Activated CD4-positive, alpha-beta memory T cell treated with anti-CD3 and anti-CD28 coated beads for 36 hours (primary cell): ENCODE measurements around the gene TMEM131L. TPM values are rescaled to one million over a fixed set of nuclear protein-coding genes. Genes with fewer than 3 reads are reported as not detected.

Experiments used
- CTCF ChIA-PET: fragments of 350-600 bp; sonication (Branson Sonifier 250); formaldehyde crosslinking; loops from one replicate; lab custom pipeline; 2021; ENCODE audit warnings: antibody characterized with exemption, inconsistent platforms; lab: Charles Lee
- POLR2A ChIA-PET: fragments of 350-600 bp; sonication (Branson Sonifier 250); formaldehyde crosslinking; loops from one replicate; lab custom pipeline; 2021; ENCODE audit warnings: antibody characterized with exemption; lab: Charles Lee
- DNase-seq: peaks from one replicate; pipeline ENCODE4 v3.0.0-alpha.2; 2020
- H3K27ac Mint-ChIP-seq: one replicate; pipeline ENCODE4 v1.8.0; 2021; ENCODE audit warnings: mixed read lengths
- H3K27me3 Mint-ChIP-seq: one replicate; pipeline ENCODE4 v1.8.0; 2021; ENCODE audit warnings: mixed read lengths
- H3K36me3 Mint-ChIP-seq: one replicate; pipeline ENCODE4 v1.8.0; 2021; ENCODE audit warnings: mixed read lengths
- H3K4me1 Mint-ChIP-seq: one replicate; pipeline ENCODE4 v1.8.0; 2021; ENCODE audit warnings: low read depth, mixed read lengths
- H3K4me3 Mint-ChIP-seq: one replicate; pipeline ENCODE4 v1.8.0; 2021; ENCODE audit warnings: mild to moderate bottlenecking, mixed read lengths
- H3K9me3 Mint-ChIP-seq: one replicate; pipeline ENCODE4 v1.8.0; 2021; ENCODE audit warnings: mixed read lengths
- intact Hi-C: fragments of 100-400 bp; cut with micrococcal nuclease; formaldehyde crosslinking; loops from one replicate; pipeline ENCODE4 v1.15.1; 2023
- total RNA-seq, 2 experiments: library from RNA; stranded (reverse); gene quantifications; one replicate each; pipeline ENCODE4 v1.2.3, GENCODE V29; 2021

The TMEM131L gene
- total RNA-seq, 2 experiments from 2014 or later: 32.7 to 33.3 TPM

DNA sequence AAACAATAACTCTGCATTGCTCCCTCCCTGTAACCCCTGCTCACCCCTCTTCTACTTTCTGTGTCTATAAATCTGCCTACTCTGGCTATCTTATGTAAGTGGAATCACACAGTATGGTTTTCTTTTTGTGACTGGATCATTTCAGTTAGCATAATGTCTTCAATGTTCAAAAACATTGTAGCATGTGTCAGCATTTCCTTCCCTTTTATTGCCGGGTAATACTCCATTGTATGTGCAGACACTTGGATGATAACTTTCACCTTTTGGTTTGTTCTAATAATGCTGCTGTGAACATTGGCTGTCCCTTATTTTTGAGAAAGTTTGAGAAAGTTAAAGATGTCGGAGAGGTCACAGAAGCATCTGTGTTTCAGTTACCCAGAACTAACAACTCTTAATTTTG lies 157.3 kb downstream of the TMEM131L start:
- Mint-ChIP-seq H3K9me3 (no peaks in the 10 kb centered on the region), H3K36me3 (peaks cover 58% of the 10 kb centered on the region), H3K27me3 (no peaks in the 10 kb centered on the region), H3K4me3 (no peak overlapping the region), H3K4me1 (peaks cover 11% of the 10 kb centered on the region), H3K27ac (peak overlapping the region; percentile 43)
- POLR2A ChIA-PET: no interaction called here
- CTCF ChIA-PET: no interaction called here
- intact Hi-C loops: no loop called here
- no peak for DNase-seq

GRCh38 chr4:153628796-153629315 lies 162.7 kb downstream of the TMEM131L start:
- Mint-ChIP-seq H3K27me3 (no peaks in the 10 kb centered on the region), H3K4me1 (no peaks in the 10 kb centered on the region), H3K36me3 (peaks cover 55% of the 10 kb centered on the region), H3K4me3 (no peak overlapping the region), H3K27ac (no peak overlapping the region), H3K9me3 (no peaks in the 10 kb centered on the region)
- CTCF ChIA-PET: no interaction called here
- no peak for DNase-seq
- intact Hi-C loops: no loop called here
- POLR2A ChIA-PET: no interaction called here

DNA sequence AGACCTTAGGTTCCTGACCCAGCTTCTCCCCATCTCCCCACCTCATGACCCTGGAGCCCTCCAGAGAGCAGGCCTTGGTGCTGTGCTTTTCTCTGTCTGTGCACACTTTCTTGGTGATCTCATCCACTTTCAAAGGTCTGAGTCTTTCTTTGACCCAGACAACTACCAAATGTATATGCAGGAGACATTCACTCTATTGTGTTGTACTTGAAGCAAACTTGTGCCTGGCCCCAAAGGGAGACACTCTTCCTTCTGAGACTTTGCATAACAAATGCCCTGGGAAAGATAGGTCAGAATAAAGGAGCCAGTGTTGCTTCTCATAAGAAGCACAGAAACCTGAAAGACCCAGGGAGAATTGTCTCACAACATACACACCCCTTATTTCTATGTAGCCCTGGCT lies 163.6 kb downstream of the TMEM131L start:
- H3K9me3 Mint-ChIP-seq: no peaks in the 10 kb centered on the region
- no peak overlapping the region for H3K27ac Mint-ChIP-seq

GRCh38 chr4:153634738-153635353 lies 168.7 kb downstream of the TMEM131L start:
- ChIA-PET CTCF (interaction anchor here (0.6 to 6.5 kb wide), 19 partner anchors 8 to 492 kb away, joined by 3 to 50 read pairs (median 4); partner anchors contain the start of gene MND1), POLR2A (no interaction called here)
- no peaks in the 10 kb centered on the region for H3K27me3 Mint-ChIP-seq
- H3K9me3 Mint-ChIP-seq: no peaks in the 10 kb centered on the region
- H3K4me1 Mint-ChIP-seq: no peaks in the 10 kb centered on the region
- intact Hi-C loops: loop anchor here (1.0 kb wide), 1 partner anchor 115 kb away; no protein-coding TSS in a partner anchor
- no peak for DNase-seq
- H3K4me3 Mint-ChIP-seq: no peak overlapping the region
- H3K36me3 Mint-ChIP-seq: peaks cover 51% of the 10 kb centered on the region
- H3K27ac Mint-ChIP-seq: no peak overlapping the region

More for the DNA sequence above, 163.6 kb downstream of the TMEM131L start:
- CTCF ChIA-PET: no interaction called here
- DNase-seq: no peak
- intact Hi-C loops: no loop called here
- POLR2A ChIA-PET: interaction anchor here (0.6 kb wide), 1 partner anchor 191 kb away, joined by 3 read pairs; no protein-coding TSS in a partner anchor
- H3K36me3 Mint-ChIP-seq: peaks cover 59% of the 10 kb centered on the region
- H3K4me1 Mint-ChIP-seq: no peaks in the 10 kb centered on the region
- H3K4me3 Mint-ChIP-seq: no peak overlapping the region
- no peaks in the 10 kb centered on the region for H3K27me3 Mint-ChIP-seq

DNA sequence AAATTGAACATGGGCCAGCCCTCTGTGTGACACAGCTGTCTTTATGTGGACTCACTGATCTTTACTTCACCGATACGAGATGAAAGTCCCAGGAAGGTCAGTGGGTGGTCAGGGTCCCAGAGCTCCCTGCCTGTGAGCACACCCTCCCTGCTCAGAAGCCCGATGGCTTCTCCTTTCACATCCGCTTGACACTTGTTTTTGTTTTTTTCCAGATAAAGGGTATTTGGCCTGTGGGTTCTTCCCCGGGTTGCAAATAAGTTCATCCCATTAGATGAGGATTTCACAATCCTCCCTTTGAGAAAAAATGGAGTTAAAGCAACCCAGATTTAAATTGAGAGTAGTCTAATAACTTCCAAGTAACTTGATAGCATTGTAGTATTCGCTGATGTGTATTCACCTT lies 169.7 kb downstream of the TMEM131L start:
- no peaks in the 10 kb centered on the region for H3K27me3 Mint-ChIP-seq
- H3K27ac Mint-ChIP-seq: no peak overlapping the region
- no peak for DNase-seq
- peaks cover under 1% of the 10 kb centered on the region for H3K4me1 Mint-ChIP-seq
- ChIA-PET CTCF (interaction anchor here (0.9 to 6.5 kb wide), 10 partner anchors 8 to 292 kb away, joined by 3 to 50 read pairs (median 6); partner anchors contain the start of gene MND1), POLR2A (no interaction called here)
- peaks cover 42% of the 10 kb centered on the region for H3K36me3 Mint-ChIP-seq
- no peaks in the 10 kb centered on the region for H3K9me3 Mint-ChIP-seq
- intact Hi-C loops: no loop called here
- no peak overlapping the region for H3K4me3 Mint-ChIP-seq

GRCh38 chr4:153637201-153637600 lies 171.0 kb downstream of the TMEM131L start:
- Mint-ChIP-seq H3K36me3 (peaks cover 38% of the 10 kb centered on the region), H3K9me3 (no peaks in the 10 kb centered on the region), H3K4me1 (peaks cover 9% of the 10 kb centered on the region), H3K27me3 (no peaks in the 10 kb centered on the region), H3K27ac (no peak overlapping the region), H3K4me3 (no peak overlapping the region)
- POLR2A ChIA-PET: no interaction called here
- CTCF ChIA-PET: no interaction called here
- intact Hi-C loops: no loop called here
- DNase-seq: no peak

- intact Hi-C loops: no loop called here
- POLR2A ChIA-PET: no interaction called here
- CTCF ChIA-PET: no interaction called here
- Mint-ChIP-seq H3K36me3 (peaks cover 31% of the 10 kb centered on the region), H3K27me3 (no peaks in the 10 kb centered on the region), H3K9me3 (no peaks in the 10 kb centered on the region), H3K4me3 (no peak overlapping the region), H3K4me1 (peaks cover 11% of the 10 kb centered on the region), H3K27ac (no peak overlapping the region)
- no peak for DNase-seq
Observed at GRCh38 chr4:153638011-153638410, 171.9 kb downstream of the TMEM131L start.

DNA sequence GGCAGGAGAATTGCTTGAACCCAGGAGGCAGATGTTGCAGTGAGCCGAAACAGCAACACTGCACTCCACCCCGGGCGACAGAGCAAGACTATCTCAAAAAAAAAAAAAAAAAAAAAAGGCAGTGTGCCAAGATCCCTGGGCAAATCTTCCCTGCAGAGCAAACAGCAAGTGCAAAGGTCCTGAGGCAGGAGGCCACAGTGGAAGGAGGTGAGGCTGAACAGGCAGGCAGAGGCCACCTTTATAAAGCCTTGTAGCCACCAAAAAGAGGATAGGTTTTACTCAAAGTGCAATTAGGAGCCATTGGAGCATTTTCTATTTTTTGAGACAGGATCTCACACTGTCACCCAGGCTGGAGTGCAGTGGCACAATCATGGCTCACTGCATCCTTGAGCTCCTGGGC lies 172.8 kb downstream of the TMEM131L start:
- no peak overlapping the region for H3K4me3 Mint-ChIP-seq
- POLR2A ChIA-PET: no interaction called here

DNA sequence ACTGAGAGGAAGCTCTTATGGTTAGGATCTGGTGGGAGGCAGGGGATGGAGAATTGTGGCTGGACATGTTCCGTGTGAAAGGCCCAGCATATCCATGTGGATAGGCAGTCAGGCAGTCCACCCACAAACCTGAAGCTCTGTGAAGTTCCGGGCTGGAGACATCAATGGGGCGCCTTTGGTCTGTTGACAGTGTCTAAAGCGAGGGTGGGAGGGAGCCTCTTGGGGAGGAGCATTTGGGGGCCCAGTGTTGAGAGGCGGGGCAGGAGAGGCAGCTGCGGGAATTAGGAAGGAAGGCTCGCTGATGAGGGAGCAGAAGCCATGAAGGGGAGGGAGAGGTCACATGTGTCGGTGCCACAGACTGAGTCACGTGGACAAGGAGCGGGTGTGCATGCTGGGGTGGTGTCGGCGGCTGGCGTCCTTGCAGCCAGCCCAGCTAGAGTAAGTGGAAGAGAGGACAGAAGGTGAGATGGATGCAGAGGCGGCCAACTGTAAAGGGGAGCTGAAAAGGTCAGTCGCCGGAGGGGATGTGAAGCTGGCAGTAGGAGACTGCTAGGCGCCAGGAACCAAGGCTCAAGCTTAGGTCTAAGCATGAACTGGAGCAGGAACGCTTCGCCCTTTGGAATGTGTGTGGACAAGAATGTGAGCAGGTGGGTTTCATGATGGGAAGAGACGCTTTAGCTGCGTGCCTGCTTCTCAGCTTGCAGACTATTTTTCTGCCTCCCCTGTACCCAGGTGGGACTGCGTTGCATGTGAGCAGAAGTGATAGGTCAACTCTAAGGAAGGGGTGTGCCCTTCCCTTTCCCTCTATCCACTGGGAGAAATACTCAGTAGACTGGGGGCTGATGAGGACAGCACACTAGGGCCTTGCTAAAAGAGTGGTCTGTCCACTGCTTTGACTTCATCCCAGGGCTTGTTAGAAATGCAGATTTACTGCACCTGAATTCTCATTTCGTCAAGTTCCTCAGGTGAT lies 174.0 kb downstream of the TMEM131L start:
- Mint-ChIP-seq H3K9me3 (peaks cover under 1% of the 10 kb centered on the region), H3K36me3 (peaks cover 21% of the 10 kb centered on the region), H3K27ac (no peak overlapping the region), H3K4me3 (no peak overlapping the region), H3K27me3 (no peaks in the 10 kb centered on the region), H3K4me1 (peaks cover 13% of the 10 kb centered on the region)
- ChIA-PET POLR2A (no interaction called here), CTCF (interaction anchor here (0.9 to 1.1 kb wide), 2 partner anchors 9 to 299 kb away, joined by 3 read pairs; no protein-coding TSS in a partner anchor)
- no peak for DNase-seq
- intact Hi-C loops: loop anchor here (5.0 kb wide), 2 partner anchors 58 to 393 kb away; no protein-coding TSS in a partner anchor

More for the DNA sequence above, 172.8 kb downstream of the TMEM131L start:
- DNase-seq: no peak
- Mint-ChIP-seq H3K27me3 (no peaks in the 10 kb centered on the region), H3K36me3 (peaks cover 29% of the 10 kb centered on the region), H3K4me1 (peaks cover 13% of the 10 kb centered on the region), H3K9me3 (no peaks in the 10 kb centered on the region), H3K27ac (no peak overlapping the region)
- intact Hi-C loops: no loop called here
- CTCF ChIA-PET: interaction anchor here (0.7 kb wide), 1 partner anchor 14 kb away, joined by 3 read pairs; no protein-coding TSS in a partner anchor

- DNase-seq: no peak
- peaks cover 8% of the 10 kb centered on the region for H3K36me3 Mint-ChIP-seq
- intact Hi-C loops: loop anchor here (5.0 kb wide), 2 partner anchors 59 to 394 kb away; no protein-coding TSS in a partner anchor
- CTCF ChIA-PET: interaction anchor here (0.7 to 0.8 kb wide), 2 partner anchors 158 to 209 kb away, joined by 3 read pairs; no protein-coding TSS in a partner anchor
- POLR2A ChIA-PET: no interaction called here
- H3K4me3 Mint-ChIP-seq: no peak overlapping the region
- peaks cover 3% of the 10 kb centered on the region for H3K9me3 Mint-ChIP-seq
- H3K27me3 Mint-ChIP-seq: no peaks in the 10 kb centered on the region
- H3K27ac Mint-ChIP-seq: no peak overlapping the region
- peaks cover 13% of the 10 kb centered on the region for H3K4me1 Mint-ChIP-seq
Observed at GRCh38 chr4:153641532-153641931, 175.4 kb downstream of the TMEM131L start.

- Mint-ChIP-seq H3K9me3 (peaks cover 3% of the 10 kb centered on the region), H3K4me1 (peaks cover 17% of the 10 kb centered on the region), H3K27ac (no peak overlapping the region), H3K27me3 (no peaks in the 10 kb centered on the region), H3K4me3 (no peak overlapping the region), H3K36me3 (no peaks in the 10 kb centered on the region)
- ChIA-PET POLR2A (interaction anchor here (0.8 to 1.0 kb wide), 3 partner anchors 8 to 298 kb away, joined by 3 to 4 read pairs (median 3); partner anchors contain the start of gene TMEM131L), CTCF (interaction anchor here (0.6 to 3.8 kb wide), 35 partner anchors 8 to 559 kb away, joined by 3 to 49 read pairs (median 4); partner anchors contain the start of genes MND1 and TLR2)
- intact Hi-C loops: loop anchor here (1.0 to 5.0 kb wide), 6 partner anchors 27 to 500 kb away; partner anchors contain the start of gene MND1
- DNase-seq: no peak
Observed at GRCh38 chr4:153643406-153644383, 177.5 kb downstream of the TMEM131L start.
